ENCODE measurements around the gene TMEM151A. TPM values are rescaled to one million over a fixed set of nuclear protein-coding genes. Genes with fewer than 3 reads are reported as not detected.
A peak's percentile ranks its signal among the peaks of the same experiment; 100 is the strongest.

Gene TMEM151A
- total and polyA plus RNA-seq, 8 donors, result 0.17 to 0.47 (median 0.28) TPM; not detected in 1

DNA sequence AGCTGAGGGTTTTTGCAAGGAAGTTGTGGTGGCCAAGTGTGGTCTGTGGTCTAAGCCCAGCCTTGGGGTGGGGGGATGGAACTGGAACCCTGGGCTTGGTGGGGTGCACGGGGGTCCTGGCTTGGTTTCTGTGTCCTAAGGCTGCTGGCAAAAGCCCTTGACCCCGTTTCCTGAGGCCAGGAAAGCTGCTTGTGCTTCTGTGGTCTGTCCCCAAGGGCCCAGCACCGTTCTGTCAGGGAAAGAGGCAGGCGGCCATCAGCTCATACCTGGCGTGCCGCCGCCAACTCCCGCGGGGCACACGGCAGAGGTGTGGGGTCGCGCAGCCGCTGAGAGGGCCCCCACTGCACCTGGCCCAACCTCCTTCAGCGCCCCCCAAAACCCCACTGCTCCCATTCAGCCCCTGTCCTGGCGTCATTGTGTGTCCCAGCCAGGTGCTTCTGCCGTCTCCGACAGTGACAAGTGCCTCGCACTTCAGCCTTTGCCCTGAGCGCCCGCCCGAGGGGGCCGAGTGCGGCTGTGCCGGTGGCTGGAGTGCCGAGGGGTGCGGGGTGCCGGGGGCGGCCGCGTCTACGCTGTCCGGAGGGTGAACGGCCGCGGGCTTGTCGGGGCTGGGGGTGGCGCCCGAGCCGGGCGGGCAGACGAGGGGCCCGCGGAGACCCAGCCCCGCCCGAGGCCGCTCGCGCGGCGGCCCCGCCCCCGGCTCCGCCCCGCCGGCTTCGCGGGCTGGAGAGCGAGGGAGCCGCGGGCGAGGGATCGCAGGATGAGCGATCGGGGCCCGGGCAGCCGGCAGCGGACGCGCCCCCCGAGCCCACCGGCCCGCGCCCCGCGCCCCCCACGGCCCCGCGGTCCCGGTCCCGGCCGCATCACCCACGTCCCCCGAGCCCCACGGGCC is 14.0 kb upstream of the TMEM151A start, which contains the start of gene CNIH2:
CNIH2 (plus strand) TSS at position 705 of the 892 bp plus-strand sequence. CDS start 282 bp downstream, outside the sequence.
- TF ChIP-seq, protein P1, sequence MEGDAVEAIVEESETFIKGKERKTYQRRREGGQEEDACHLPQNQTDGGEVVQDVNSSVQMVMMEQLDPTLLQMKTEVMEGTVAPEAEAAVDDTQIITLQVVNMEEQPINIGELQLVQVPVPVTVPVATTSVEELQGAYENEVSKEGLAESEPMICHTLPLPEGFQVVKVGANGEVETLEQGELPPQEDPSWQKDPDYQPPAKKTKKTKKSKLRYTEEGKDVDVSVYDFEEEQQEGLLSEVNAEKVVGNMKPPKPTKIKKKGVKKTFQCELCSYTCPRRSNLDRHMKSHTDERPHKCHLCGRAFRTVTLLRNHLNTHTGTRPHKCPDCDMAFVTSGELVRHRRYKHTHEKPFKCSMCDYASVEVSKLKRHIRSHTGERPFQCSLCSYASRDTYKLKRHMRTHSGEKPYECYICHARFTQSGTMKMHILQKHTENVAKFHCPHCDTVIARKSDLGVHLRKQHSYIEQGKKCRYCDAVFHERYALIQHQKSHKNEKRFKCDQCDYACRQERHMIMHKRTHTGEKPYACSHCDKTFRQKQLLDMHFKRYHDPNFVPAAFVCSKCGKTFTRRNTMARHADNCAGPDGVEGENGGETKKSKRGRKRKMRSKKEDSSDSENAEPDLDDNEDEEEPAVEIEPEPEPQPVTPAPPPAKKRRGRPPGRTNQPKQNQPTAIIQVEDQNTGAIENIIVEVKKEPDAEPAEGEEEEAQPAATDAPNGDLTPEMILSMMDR (IDR thresholded peaks at IDR 0.05), result no peak

DNA sequence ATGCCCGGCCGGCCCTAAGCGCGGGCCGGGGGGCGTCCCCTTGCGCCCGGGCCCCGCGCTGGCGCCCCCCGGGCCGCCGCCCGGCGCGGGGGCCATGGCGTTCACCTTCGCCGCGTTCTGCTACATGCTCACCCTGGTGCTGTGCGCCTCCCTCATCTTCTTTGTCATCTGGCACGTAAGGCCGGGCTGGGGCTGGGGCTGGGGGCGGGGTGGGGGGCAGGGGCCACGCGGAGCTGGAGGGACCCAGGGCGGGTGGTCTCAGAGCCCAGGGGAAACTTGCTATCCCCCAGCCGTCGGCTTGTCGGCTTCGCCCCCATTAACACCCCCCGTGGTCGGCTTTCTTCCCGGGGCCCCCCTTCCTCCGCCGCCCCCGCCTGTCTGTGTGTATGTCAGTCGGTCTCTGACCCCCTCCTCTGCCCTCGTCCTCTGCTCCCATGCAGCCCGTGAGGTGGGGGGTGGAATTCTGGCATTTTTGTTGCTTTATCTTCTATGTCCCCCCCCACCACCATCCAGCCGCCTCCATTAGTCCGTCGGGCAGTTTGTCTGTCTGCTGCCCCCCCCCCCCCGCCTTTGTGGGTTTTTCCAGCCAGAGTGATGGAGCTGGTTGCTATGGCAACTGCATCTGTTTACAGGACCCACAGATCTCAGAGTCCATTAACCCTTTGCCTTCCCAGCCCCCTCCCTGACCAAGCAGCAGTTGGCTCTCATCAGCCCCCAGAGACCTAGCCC is 13.2 kb upstream of the TMEM151A start:
- Histone ChIP-seq H3K36me3 (peaks cover 0 to 37% of the 10 kb centered on the region in 2 donors), H3K4me3 (no peak overlapping the region), H3K27ac (no peak overlapping the region), H3K27me3 (peaks cover 0 to 14% of the 10 kb centered on the region in 2 donors), H3K9me3 (no peaks in the 10 kb centered on the region), H3K4me1 (peaks cover 3 to 31% of the 10 kb centered on the region in 2 donors)
- ATAC-seq (no peak), DNase-seq (no peak)
- TF ChIP-seq, protein P1 (IDR thresholded peaks at IDR 0.05), result no peak
- intact Hi-C loops (cut with DNase I), result no loop called here

More for the DNA sequence above, 14.0 kb upstream of the TMEM151A start, which contains the start of gene CNIH2:
- H3K9me3 ChIP-seq, result no peaks in the 10 kb centered on the region
- peaks cover 0 to 44% of the 10 kb centered on the region in 2 donors for H3K36me3 ChIP-seq
- intact Hi-C loops (cut with DNase I), result no loop called here
- peak within 1 kb of the TSS in 1 of 2 donors; percentile 21 for H3K4me3 ChIP-seq
- peaks cover 3 to 27% of the 10 kb centered on the region in 2 donors for H3K4me1 ChIP-seq
- H3K27ac ChIP-seq, result no peak within 1 kb of the TSS
- ATAC-seq (peak; percentile 55), DNase-seq (peak in 2 of 4 donors; percentile 42 to 86)
- peaks cover 0 to 14% of the 10 kb centered on the region in 2 donors for H3K27me3 ChIP-seq

DNA sequence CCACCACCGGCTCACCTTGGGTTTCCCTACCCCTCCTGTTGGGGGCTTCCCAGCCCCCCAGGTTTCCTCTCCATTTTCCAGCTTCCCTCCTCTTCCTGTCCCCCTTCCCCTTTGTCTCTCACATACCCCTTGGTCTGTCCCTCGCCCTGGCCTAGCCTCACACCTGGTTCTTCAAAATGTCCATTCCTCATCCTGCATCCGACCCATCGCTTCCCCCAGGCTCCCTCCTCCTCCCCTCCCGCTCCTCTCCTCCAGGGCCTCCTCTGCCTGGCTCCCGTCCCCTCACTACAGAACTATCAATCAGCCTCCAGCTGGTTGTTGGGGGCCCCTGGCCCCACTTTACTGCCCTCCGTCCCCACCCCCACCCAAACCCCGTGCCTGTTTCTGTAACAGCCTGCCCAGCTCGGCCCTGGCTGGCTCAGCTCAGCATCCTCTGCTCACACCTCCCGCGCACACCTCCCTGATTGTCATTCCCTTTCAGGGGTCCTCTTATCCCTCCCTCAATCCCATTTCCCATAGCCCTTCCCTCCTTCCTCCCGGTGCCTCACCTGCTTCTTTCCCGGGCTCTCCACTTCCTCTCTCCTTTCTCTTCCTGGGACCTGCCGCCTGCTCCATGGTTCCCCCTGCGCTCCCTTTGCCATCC is 12.5 kb upstream of the TMEM151A start:
- no peak for DNase-seq
- peaks cover 3 to 31% of the 10 kb centered on the region in 2 donors for H3K4me1 ChIP-seq
- peaks cover 0 to 37% of the 10 kb centered on the region in 2 donors for H3K36me3 ChIP-seq
- H3K9me3 ChIP-seq, result no peaks in the 10 kb centered on the region
- TF ChIP-seq, protein P1 (IDR thresholded peaks at IDR 0.05), result no peak
- intact Hi-C loops (cut with DNase I), result no loop called here
- H3K27ac ChIP-seq, result no peak overlapping the region
- no peak overlapping the region for H3K4me3 ChIP-seq
- no peak for ATAC-seq
- peaks cover 0 to 14% of the 10 kb centered on the region in 2 donors for H3K27me3 ChIP-seq

DNA sequence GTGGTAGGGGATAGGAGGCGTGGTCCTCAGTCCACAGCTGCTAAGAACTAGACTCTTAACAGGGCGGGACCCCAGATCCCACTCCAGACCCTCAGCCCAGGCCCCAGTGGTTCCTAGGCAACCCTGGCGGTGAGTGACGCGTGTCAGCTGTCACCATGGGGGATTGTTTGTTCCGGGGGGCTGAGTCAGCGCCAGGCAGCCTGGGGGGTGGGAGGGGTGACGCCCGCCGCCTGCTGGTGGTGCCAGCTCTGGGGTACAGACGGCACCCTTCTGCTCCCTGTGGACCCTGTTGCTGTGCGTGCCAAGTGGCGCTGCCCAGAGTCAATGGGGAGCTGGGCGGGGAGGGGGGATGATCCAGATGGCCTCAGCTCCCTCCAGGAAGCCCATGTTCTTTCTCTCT is 11.3 kb upstream of the TMEM151A start:
- Histone ChIP-seq H3K27me3 (peaks cover 0 to 14% of the 10 kb centered on the region in 2 donors), H3K27ac (no peak overlapping the region), H3K4me3 (no peak overlapping the region), H3K4me1 (peaks cover 3 to 31% of the 10 kb centered on the region in 2 donors), H3K36me3 (peaks cover 0 to 37% of the 10 kb centered on the region in 2 donors), H3K9me3 (no peaks in the 10 kb centered on the region)
- no peak for ATAC-seq
- TF ChIP-seq, protein P1 (IDR thresholded peaks at IDR 0.05), result no peak
- DNase-seq, result no peak
- intact Hi-C loops (cut with DNase I), result no loop called here
